Suprapubic skin (tissue), 4 donors: ENCODE measurements around the gene MAP3K10.

Experiments used
- CTCF ChIP-seq, 2 donors: fragments of 200-600 bp in 1 of 2; fragments of 450-650 bp in 1 of 2; sonication (generic) in 1 of 2; IDR thresholded peaks; one replicate each; pipeline ENCODE4 v1.5.1; 2016 to 2019; ENCODE audit warnings: antibody characterized with exemption in 2 of 2, mild to moderate bottlenecking in 1 of 2, moderate library complexity in 1 of 2
- EP300 ChIP-seq: sonication (generic); formaldehyde crosslinking; IDR thresholded peaks from one replicate; pipeline ENCODE4 v1.6.1; 2017; ENCODE audit warnings: antibody characterized with exemption
- POLR2A ChIP-seq, 2 donors: fragments of 450-650 bp; IDR thresholded peaks; one replicate each; pipeline ENCODE4 v1.6.1; 2017; ENCODE audit warnings: antibody characterized with exemption in 2 of 2, mild to moderate bottlenecking in 2 of 2, moderate library complexity in 2 of 2
- POLR2AphosphoS5 ChIP-seq, 3 donors: sonication (generic); formaldehyde crosslinking; IDR thresholded peaks; one replicate each; pipeline ENCODE4 v1.6.1; 2017; ENCODE audit warnings: antibody characterized with exemption in 3 of 3

GRCh38 chr19:40244579-40245317 lies 53.5 kb downstream of the MAP3K10 start:
- TF ChIP-seq CTCF (IDR thresholded peaks at IDR 0.05) (no peak), POLR2AphosphoS5 (IDR thresholded peaks at IDR 0.05) (no peak), POLR2A (IDR thresholded peaks at IDR 0.05) (no peak), EP300 (no peak)
